D721Med (cell line): Measurements from ENCODE around the gene DHX58.
A peak's percentile ranks its signal among the peaks of the same experiment; 100 is the strongest.

ENCODE experiments used
- DNase-seq: peaks from one replicate; pipeline ENCODE4 v3.0.0; 2011; ENCODE audit warnings: low spot score; ENCODE audit not compliant: insufficient read length
- FAIRE-seq: peaks from 2 replicates; lab custom pipeline; 2011; peaks lifted over from hg19 to GRCh38; lab: Jason Lieb, UNC
- CTCF ChIP-seq: IDR thresholded peaks from 2 replicates; pipeline ENCODE4 v1.5.1; 2012; ENCODE audit warnings: mild to moderate bottlenecking, control low read depth; ENCODE audit not compliant: insufficient read depth; ENCODE audit errors: missing control alignments

Gene DHX58

DNA sequence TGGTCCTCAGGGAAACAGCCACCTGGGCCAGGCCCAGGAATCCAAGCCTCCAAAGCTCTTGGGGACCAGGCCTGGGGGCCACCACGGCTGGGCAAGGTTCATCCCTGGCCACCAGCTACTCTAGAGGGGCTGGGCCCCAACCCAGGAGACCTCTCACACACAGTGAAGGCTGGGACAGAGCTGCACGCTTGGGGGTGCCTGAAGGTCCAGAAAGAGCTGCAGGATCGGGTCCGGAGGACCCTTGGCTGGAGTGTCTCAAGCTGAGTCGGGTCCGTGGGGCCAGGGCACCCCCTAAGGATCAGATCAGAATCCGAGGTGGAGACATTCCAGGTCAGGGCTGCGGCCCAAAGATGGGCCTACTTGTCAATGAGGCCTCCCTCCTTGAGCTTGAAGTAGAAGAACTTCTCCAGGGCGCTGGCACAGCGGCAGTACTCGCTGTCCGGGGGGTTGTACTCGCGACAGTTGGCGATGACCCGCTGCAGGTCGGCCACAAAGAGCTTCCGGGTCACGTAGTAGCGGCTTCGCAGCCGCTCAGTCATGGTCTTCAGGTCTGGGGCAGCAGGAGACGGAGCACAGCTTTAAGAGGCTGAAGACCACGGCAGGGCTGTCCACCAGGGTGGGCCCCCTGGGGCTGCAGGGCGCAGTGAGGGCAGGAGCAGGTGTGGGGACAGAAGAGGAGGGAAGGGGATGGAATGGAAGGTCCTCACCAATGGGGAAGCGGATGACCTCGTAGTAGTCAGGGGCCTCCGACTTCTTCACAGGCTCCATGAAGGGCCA, 967 bp upstream of the DHX58 start:
- no peak for TF ChIP-seq CTCF
- no peak for FAIRE-seq
- DNase-seq = no peak

GRCh38 chr17:42111871-42112551, 503 bp downstream of the DHX58 start:
- DNase-seq = no peak
- no peak for FAIRE-seq
- TF ChIP-seq CTCF = no peak

- no peak for TF ChIP-seq CTCF
- no peak for FAIRE-seq
- no peak for DNase-seq
Measured at GRCh38 chr17:42111265-42111636, 1.3 kb downstream of the DHX58 start.

DNA sequence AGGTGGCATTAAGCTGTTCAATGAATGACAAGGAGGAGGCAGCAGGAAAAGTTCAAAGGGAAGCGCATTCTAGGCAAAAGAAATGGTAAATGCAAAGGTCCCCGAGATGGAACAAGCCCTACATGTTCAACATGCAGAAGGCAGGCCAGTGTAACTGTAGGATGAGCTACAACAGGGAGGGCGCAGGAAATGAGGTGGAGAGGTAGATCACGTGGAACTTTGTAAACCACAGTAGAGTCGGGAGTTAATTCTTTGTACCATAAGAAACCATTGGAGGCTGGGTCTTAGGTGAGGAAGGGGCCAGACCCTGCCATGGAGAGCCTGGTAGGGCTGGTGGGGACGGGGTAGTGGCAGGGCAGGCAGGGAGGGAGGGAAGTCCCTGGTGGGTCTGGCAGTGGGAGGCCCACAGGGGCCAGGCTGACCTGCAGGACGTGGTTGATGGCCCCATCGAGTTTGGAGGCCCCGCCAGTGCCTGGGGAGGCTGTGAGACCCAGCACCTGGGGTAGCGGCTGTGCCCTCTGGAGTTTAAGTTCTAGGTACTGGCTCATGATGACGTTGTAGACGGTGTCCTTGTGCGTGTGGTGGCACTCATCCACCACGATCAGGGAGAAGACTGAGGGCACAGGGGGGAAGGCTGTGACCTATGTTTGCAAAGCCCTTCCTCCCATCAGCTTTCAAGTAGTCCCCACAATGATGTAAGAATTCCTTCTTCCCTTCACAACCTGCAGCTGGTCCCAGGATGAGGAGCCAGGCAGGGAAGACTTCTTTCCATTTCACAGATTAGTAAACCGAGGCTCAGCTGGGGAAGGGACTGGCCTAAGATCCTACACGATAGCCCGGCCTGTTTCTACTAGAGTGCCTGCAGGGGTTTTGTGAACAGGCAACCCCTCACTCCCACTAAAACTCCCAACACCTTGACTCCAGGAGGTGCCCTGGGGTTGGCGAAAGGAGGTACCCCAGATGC, 1.9 kb downstream of the DHX58 start:
- DNase-seq (no peak), FAIRE-seq (no peak)
- no peak for TF ChIP-seq CTCF

DNA sequence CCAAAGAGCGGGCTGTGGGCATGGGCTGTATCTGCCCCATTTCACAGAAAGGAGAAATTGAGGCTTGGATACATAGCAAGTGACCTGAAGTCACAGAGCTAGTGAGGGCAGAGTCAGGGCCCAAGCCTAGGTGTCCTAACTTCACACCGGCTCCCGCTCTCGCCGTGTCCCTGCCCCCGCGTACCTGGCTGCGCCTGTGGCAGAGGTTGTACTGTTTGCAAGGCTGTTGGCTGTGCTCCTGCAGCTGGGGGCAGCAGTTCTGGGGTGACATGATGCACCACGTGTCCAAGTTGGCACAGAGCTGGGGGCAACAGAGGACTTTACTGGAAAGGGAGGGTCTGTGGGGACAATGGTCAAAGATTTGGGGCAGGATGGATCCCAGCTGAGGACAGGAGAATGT, 3.4 kb downstream of the DHX58 start:
- FAIRE-seq (no peak), DNase-seq (no peak)
- no peak for TF ChIP-seq CTCF

- FAIRE-seq (no peak), DNase-seq (peak; percentile 100)
- no peak for TF ChIP-seq CTCF
Measured at GRCh38 chr17:42107597-42108576, 4.6 kb downstream of the DHX58 start.
